Stimulated activated CD8-positive, alpha-beta memory T cell treated with anti-CD3 and anti-CD28 coated beads, Interleukin-7, amount 100 ng/mL, for 48 hours (primary cell): ENCODE measurements around the gene TBC1D10A.
"Not testable (repeated sequence)": the region's sequence is repeated elsewhere in the genome, so short reads cannot be mapped to it uniquely, and the experiment has no call there.

Source experiments
- DNase-seq, 2 donors: peaks; one replicate each; pipeline ENCODE4 v3.0.0-alpha.2; 2020; ENCODE audit warnings: low read depth in 1 of 2; ENCODE audit errors: extremely low read depth in 1 of 2

Gene TBC1D10A

DNA sequence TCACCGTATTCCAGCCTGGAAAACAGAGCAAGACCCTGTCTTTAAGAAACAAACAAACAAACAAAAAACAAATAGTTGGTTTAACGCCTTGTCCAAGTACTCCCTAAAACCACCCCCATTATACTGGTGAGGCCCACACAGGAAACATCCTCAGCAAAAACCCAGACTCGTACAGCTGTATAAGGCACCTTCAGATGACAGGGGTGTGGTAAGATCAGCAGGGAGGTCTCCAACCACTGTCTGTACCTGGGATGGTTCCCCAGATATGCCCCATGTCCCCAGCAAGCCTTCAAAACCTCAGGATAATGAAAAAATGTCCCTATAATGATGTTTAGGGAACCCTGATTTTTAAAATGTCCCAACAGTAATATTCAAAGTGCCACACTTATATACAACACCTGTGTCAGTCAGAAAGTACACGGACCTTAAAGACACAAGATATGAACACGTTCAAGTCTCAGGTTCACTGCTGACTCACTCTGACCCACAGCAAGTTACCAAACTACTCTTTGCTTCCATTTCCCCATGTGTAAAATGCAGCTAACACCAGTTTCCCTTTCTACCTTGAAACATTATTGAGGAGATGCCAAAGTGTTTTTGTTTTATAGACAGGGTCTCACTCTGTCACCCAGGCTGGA lies 20.6 kb upstream of the TBC1D10A start:
- no peak for DNase-seq

- DNase-seq, result no peak
Observed at GRCh38 chr22:30344447-30345200, 17.9 kb upstream of the TBC1D10A start.

GRCh38 chr22:30340911-30341685 lies 14.4 kb upstream of the TBC1D10A start:
- DNase-seq, result no peak

DNA sequence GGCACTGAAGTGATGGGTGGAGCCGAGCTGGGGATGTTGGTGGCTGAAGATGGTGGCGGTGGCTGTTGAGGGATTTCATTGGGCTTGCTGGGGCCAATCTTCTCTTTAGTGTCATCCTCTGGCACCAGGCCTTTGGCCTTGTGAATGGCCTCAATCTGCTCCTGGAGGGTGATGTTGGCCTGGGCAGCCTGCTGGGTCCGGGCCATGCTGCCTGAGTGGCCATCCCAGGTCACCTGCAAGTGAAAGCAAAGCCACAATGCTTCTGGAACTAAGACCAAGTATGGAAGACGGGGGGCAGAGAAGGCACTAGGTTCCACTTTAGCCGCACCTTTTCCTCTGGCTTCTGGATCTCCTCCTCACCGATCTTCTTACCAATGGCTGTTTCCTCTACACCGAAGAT lies 12.1 kb upstream of the TBC1D10A start:
- DNase-seq, result no peak

- DNase-seq, result not testable (repeated sequence)
Observed at GRCh38 chr22:30338341-30338740, 11.6 kb upstream of the TBC1D10A start.

- no peak for DNase-seq
Observed at GRCh38 chr22:30337461-30337778, 10.7 kb upstream of the TBC1D10A start.

- DNase-seq, result no peak
Observed at GRCh38 chr22:30336752-30337460, 10.2 kb upstream of the TBC1D10A start.

DNA sequence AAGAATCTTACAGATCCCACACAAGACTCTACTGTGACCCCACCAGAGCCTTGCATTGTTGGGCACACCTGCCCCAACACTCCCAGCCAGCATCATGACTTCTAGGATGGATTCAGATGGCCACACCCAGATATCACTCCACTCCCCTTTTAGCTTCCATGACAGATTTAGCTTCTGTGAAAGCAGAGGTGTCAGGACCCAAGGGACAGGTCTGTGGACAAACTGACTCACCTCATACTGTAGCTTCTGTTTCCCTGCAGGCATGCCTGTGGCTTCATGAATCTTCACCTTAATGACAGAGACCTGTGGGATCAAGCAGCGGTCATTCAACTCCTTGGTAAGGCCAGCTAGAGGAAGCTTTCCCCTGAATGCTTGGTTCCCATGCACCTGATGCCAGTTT lies 8.5 kb upstream of the TBC1D10A start:
- no peak for DNase-seq

GRCh38 chr22:30334646-30335045 lies 7.9 kb upstream of the TBC1D10A start:
- no peak for DNase-seq

- no peak for DNase-seq
Observed at GRCh38 chr22:30333707-30334087, 7.0 kb upstream of the TBC1D10A start.

DNA sequence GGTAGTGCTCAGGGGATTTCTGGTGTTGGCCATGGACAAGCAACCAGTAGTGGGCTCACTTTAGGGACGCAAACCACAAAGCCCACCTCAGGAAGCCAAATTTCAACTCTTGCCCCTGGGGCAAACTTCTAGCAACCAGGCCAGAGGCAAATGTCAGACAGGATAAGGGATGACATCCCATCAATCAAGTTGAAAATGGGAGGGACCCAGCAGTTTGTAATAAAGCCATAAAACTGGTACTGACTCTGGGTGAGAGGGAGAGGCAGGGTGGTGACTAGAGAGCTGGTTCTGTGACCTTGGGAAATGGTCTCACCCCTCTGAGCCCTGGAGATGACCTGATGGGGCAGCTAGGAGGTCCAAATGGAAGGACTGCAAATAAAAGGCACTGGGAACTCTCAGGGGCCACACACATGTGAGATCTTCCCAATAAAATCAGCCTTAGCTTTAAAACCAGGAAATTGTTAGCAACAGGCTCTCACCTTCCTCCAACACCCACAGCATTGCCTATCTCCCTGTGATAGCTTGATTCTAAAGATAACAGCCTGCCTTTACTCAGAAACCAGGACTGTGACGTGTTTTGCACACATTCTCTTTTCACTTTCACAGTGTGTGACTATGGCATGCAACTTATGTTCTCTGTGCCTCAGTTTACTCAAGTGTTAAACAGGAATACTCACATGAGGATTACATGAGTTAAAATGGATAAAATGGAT lies 6.4 kb upstream of the TBC1D10A start:
- DNase-seq, result no peak

DNA sequence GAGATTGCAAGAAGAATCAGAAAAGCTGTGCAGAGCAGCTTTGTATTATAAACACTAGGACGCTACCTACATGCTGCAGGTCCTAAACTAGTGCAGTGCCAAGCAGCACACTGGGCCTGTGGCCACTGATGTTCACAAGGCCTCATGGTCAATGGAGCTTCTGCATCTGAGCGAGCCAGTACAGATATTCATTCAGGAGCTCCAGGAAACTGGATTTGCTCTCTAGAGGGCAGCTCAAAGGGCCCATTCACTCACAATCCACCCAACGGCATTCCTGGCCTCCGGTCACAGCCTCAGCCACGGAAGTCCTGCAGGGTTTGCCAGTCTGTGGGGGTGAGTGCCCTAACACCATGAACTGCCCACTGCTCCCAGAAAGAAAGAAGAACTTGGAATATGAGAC lies 5.8 kb upstream of the TBC1D10A start:
- DNase-seq, result no peak

- no peak for DNase-seq
Observed at GRCh38 chr22:30328466-30329049, 1.8 kb upstream of the TBC1D10A start.

DNA sequence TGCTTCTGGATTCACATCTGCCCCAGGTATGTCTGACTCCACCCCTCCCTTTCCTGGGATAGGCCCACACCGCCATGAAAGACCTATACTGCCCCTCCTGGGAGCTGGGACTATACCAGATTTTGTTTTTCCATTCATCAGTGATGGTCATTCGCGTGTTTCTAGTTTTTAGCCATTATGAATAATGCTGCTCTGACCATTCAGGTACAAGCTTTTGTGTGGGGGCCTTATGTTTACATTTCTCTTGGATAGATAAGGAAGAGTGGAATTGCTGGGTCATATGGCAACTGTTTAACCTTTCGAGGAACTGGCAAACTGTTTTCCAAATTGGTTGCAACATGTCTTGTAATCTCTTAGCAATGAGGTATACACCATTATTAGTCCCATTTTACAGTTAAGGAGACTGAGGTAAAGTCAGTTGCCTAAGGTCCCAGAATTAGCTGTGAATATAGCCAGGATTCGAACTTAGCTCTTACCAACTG lies 1.2 kb upstream of the TBC1D10A start:
- no peak for DNase-seq

- DNase-seq, result no peak
Observed at GRCh38 chr22:30326255-30326705, 461 bp downstream of the TBC1D10A start.

GRCh38 chr22:30325724-30326254 lies 952 bp downstream of the TBC1D10A start:
- DNase-seq, result no peak

- DNase-seq, result no peak
Observed at GRCh38 chr22:30325065-30325720, 1.5 kb downstream of the TBC1D10A start.

- no peak for DNase-seq
Observed at GRCh38 chr22:30324014-30324730, 2.6 kb downstream of the TBC1D10A start.

GRCh38 chr22:30323246-30323645 lies 3.5 kb downstream of the TBC1D10A start:
- no peak for DNase-seq
